ENCODE measurements around the gene EME2.

GRCh38 chr16:1778200-1779179 is 5.9 kb downstream of the EME2 start:
- no peak for TF ChIP-seq YY1 (IDR thresholded peaks at IDR 0.05; ENCODE audit: insufficient read depth, insufficient read length)
- no peak for TF ChIP-seq SUZ12 (IDR thresholded peaks at IDR 0.05; ENCODE audit: extremely low read depth, insufficient read depth, insufficient read length)
